Colon (tissue), 2 donors: ENCODE results near the gene MYO9A.

Source experiments
- FAIRE-seq: peaks from 2 replicates; lab custom pipeline; 2012; peaks lifted over from hg19 to GRCh38; lab: Jason Lieb, UNC
- donor health status: control.
- donor health status: control.

Gene MYO9A, protein sequence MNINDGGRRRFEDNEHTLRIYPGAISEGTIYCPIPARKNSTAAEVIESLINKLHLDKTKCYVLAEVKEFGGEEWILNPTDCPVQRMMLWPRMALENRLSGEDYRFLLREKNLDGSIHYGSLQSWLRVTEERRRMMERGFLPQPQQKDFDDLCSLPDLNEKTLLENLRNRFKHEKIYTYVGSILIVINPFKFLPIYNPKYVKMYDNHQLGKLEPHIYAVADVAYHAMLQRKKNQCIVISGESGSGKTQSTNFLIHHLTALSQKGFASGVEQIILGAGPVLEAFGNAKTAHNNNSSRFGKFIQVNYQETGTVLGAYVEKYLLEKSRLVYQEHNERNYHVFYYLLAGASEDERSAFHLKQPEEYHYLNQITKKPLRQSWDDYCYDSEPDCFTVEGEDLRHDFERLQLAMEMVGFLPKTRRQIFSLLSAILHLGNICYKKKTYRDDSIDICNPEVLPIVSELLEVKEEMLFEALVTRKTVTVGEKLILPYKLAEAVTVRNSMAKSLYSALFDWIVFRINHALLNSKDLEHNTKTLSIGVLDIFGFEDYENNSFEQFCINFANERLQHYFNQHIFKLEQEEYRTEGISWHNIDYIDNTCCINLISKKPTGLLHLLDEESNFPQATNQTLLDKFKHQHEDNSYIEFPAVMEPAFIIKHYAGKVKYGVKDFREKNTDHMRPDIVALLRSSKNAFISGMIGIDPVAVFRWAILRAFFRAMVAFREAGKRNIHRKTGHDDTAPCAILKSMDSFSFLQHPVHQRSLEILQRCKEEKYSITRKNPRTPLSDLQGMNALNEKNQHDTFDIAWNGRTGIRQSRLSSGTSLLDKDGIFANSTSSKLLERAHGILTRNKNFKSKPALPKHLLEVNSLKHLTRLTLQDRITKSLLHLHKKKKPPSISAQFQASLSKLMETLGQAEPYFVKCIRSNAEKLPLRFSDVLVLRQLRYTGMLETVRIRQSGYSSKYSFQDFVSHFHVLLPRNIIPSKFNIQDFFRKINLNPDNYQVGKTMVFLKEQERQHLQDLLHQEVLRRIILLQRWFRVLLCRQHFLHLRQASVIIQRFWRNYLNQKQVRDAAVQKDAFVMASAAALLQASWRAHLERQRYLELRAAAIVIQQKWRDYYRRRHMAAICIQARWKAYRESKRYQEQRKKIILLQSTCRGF (N-terminal part only)

DNA sequence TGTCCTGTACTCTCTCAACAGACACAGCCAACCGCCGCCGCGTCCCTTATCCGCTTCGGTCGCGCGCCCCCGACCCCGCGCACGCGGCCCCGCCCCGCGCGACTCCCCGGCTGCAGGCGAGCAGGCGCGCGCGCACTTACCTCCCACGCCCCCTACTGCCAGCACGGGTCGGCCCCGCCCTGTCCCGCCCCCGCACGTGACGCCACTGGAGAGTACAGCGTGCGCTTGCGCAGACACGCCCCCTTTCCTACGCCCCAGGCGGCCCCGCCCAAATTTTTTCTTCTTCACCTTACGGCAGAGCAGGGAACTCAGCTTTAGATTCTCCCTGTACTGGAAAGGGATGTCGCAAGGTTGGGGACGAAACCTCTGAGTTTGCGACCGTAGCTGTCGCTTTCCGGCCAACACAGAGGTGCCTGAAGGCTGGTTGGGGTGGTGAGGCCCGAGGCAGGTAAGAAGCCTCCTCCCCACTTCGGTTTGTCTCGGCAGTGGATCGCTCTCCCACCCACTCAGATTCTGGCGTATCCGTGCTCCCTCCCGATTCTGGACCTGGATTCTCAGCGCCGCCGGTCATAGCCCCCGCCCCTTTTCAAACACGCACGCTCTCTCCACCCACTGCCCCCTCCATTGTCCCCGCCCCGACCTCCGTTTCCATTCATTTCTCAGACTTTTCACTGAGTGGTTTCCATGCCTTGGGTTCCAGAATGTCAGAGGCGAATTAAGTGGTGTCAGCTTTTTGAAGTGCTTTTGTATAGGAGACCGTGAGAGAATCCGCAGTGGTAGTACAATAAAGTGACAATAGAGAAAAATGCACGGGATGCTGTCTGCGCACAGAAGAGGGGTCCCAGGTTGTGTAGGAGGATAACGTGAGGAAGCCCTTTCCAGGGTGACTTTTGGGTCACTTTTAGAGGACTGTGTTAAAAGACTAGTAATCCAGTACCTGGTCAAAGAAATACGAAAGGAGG is at the start of gene MYO9A, which contains the start of gene SENP8:
Gene MYO9A, minus strand, starts transcription at position 134 of the 962 bp plus-strand sequence. CDS start 71,587 bp downstream, outside the sequence.
Gene SENP8, plus strand, starts transcription at position 387 of the 962 bp plus-strand sequence. CDS start 21,221 bp downstream, outside the sequence.
- no peak for FAIRE-seq

DNA sequence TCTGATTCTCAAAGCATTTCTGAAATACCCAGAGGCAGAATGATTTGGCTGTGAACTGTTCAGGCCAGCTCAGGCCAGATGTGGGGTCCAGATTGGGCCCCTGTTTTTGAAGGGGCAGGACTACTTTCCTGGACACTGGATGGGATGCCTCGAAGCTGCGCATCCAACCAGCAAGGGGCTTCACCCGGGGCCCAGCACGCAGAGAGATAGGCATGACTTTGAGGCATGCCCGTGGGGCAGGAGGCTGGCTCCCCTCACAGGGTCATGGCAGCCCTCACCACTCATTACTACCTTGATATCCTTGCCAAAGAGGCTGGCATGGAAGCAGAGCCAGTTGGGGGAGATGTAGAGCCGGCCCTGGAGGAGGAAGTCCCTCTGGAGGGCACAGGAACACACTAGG is 49.5 kb upstream of the MYO9A start:
- no peak for FAIRE-seq

DNA sequence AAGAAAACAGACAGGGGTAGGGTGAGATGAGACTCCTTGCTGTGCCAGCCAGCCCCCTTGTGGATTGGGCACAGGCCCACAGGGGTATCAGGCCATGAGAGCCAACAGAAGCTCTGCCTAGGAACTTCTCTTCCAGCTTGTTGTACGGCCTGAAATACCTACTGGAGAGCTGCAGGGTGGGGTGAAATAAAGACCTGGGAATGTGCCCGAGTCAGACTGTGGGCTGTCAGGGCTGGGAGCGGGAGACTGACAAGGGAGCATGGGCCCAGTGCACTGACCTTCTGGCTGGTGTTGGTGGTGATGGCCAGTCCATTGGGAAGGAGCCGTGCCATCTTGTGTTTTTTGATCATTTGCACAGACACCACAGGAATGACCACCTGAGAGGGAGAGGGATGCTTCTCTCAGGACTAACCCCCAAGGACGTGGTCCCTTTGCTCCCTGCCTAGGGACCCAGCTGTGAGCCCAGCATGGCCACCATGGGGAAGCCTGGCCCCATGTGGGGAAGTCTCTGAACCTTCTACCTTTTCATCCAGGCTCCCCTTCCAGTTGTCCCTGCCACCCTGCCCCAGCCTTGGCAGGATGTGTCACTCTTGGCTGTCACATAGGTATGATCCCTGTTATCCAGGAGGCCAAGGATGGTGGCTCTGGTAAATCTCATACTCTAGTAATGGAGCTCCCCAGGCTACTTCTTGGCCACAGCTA is 48.9 kb upstream of the MYO9A start:
- no peak for FAIRE-seq

DNA sequence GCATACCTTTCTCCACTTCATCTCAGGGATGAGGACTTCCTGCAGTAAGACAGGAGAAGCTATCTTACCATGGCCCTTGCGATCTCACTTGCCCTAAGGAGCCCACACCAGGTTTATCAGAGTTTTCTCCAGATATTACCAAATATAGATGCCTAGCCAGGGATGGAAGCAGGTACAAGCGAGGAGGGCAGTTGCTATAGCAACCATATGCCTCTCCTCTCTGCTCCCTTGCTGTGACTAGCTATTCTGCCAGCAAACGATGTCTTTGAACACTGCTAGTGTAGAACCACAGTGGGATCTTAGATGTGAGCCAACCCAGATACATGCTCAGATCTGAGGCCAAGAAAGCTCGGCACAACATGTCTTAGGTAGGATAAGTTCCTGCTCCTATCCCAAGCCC is 45.8 kb upstream of the MYO9A start:
- FAIRE-seq, result no peak

DNA sequence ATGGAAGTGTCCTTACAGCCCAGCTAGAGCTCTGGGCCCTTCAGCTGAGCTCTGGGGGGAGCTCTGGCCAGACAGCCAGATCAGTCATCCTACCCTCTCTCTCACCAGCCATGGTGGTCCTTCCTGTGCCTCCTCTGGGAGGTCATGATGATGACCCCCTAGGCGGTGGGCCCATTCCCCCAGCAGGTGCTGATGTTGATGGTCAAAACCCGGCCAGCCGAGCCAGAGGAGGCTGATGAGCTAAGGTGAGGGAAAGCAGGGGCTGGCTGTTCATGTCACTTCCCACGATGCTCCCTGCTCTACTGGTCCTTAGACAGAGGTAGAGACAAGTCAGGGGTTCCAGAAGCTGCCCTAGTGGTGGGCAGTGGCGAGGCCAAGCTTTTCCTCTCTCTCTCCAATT is 44.6 kb upstream of the MYO9A start:
- FAIRE-seq, result no peak

DNA sequence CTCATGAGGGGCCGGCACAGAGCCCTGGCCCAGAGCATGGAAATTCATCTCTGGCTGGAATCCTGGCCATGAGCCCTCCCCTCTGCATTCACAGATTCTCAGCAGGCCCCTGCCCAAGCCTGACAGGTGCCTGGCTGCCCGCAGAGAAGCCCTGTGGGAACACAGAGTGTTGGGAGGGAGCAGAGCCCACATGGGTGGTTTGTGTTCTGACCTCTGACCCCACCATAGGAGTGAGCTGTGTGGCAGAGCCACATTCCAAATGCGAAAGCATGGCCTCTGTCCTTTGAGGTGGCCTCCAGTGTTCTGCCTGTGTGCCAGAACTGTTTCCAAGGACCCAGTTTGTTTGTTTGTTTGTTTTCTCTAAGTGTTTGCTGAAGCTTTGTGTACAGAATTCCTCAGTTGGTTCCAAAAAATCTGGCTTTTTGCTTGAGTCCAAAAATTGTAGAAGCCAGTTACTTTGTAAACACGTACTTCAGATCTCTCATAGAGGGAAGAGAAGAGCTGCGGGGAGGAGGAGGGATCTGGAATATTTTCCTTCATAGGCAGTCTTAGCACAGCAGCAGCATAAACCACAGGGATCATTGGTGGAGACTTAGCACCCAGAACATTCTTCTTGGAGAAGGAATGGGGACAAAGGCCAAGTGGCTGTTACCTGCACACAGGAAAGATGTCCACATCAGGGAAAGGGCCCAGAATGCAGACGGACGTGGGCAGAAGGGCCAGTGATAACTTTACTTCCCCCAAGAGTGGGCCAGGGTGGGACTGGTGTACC is 43.6 kb upstream of the MYO9A start:
- no peak for FAIRE-seq

DNA sequence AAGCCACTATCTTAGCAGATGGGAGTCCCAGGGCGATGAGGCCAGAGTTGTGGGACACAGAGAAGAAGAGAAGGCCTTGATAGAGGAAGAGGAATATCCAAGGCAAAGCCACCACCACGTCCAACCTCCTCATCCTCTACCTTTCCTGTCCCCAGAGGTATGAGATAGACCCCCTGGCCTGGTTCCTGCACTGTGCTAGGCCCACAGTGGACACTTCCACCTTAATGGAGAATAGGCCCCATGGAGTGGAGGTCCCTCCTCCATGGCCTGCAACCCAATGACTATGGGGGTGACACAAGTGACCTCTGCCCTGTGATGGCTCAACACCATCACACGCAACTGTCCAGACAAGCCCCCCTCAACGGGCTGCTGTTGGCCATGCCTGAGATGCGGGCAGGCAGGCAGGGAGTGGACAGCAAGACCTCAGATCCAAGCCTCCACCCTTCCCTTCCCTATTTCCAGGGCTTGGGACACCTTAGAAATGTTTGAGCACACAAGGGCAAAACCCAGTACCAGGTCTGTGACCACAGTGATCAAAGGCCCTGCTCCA is 42.8 kb upstream of the MYO9A start:
- FAIRE-seq, result no peak

DNA sequence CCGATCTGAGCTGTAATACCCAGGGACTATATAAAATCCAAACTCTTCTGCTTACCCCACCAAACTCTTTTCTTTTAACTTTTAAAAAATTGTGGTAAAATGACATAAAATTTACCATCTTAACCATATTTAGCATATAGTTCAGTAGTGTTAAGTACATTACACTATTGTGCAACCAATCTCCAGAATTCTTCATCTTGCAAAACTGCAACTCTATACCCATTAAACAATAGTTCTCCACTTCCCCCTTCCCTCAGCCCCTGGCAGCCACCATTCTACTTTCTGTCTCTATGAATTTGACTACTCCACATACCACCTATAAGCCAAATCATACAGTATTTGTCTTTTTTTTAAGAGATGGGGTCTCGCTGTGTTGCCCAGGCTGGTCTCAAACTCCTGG is 39.0 kb upstream of the MYO9A start:
- FAIRE-seq, result no peak

DNA sequence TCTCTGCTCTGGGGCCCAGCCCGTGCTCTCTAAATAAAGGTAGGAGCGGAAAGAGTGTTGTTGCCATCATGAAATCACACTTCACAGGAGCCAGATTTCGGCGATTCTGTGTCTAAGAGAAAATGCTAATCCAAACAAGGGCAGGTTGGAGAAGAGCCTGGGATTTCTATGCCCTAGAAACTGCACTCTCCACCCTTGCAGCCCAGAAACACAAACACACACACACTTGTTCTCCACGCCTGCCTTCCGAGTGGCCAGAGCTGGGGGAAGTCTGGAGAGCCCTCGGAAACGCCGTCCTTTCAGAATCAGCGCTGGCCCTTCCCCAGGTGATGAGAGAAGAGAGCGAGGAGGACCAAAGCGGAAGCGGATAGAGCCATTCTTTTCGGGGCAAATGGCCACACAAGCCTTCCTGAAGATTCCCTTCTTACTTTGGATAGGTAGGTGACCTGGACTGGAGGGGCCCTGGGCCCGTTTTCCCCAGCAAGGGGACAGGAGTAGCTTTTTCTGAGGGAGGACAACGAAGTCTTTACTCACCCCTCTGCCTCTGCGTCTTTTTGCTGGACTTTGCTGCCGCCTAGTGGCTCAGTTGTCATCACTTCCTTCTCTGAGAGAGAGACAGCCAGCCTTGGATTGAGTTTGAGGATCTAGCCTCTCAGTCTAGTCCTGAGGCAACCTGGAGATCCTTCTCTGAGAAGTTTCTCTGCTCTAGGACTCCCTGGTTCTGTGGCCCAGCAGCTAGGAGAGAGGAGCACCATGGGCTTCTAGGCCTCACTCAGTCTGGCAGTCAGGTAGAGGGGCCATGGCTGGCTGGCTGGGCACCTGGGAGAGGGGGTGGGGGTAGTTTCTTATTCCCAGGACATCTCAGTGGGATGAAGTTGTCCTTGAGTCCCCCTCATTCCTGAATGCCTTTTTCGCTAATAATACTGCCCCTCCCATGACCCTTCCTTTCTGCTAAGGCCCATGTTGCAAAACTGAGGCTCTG is 38.0 kb upstream of the MYO9A start:
- FAIRE-seq, result no peak

DNA sequence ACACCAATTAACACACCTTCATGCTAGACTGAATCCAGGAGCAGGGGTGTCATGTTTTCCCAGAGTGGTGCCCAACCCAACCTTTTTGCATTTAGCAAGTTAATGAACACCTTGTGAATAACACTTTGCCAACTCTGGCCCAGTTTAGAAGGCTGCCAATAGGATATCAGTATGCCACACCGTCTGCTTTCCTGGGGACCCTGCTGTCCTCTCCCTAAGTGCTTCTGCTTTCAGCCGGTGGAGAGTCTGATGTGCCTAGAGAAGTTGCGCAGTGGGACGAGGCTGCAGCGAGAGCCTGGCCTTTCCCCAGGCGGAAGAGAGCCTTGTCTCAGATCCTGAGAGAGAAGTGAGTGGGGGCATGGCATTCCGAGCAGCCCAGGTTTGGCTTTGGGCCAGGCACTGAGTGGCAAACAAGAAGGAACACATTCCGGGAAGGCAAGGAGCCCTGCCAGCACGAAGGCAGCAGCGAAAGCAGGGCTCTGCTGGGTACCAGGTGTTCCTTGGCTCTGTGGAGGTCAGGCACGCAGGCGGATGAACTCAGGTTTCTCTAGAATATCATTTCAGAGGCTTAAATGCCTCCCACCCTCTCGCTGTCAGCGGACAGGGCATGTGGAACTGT is 37.2 kb upstream of the MYO9A start:
- FAIRE-seq, result no peak

DNA sequence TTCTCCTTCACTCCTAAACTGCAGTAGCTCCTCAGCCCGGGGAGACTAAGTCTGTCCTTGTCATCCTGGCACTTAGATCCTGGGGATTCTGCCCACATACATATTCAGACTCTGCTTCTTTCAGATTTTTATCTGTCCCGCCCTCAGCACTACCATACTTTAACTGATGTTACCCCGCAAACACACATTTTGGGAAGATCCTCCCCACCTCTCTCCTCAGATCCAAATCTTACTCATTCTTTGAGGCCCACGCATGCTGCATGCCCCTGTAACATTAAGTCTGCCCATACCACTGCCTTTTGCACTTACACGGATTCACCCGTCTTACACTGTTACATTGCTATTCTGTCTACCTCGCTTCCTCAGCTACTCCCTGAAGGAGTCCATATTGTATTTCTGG is 36.4 kb upstream of the MYO9A start:
- FAIRE-seq, result no peak

DNA sequence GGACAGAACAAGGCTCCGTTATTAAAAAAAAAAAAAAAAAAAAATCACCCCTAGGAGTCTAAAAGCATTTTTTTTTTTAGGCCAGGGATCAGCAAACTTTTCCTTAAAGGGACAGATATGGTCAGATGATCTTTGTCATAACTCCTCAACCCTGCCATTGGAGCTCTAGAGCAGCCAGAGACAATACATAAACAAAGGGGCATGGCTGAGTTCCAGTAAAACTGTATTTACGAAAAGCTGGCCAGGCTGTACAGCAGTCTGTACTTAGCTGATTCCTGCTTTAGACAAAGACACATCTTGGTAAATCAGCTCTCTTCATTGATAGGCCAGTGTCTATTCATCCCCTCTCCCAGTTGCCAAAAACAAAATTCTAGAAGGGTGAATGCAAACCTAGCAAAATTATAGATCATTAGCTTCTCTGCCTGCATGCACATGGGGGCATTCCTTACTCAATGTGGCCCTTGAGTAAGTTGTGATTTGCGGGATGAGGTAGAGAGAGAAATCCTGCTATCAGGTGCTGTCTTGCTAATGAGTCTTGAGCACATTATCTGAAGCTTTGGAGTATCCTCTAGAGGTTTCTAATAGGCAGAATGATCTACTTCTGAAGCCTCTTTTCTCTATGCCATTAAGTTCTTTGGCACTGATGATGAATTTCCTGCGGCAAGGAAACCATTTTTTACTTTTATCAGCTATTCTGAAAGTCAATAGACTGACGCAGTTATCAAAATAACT is 35.5 kb upstream of the MYO9A start:
- FAIRE-seq, result no peak

DNA sequence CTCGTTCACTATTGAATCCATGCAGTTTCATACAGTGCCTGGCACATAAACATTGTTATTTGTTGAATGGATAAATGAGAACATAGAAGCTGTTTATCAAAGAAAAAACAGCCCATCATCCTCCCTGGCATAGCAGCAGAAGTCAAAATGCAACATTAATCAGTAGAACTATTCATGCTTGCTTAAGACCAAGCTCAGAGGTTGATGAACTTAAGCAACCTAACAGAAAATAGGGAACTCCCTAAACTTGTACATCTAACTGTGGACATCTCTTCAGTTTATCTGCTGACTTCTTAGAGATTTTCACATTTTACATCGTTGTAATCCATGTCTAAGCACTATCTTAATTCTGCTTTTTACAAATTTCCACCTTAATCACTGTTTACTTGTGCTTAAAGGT is 29.5 kb upstream of the MYO9A start:
- FAIRE-seq, result no peak

DNA sequence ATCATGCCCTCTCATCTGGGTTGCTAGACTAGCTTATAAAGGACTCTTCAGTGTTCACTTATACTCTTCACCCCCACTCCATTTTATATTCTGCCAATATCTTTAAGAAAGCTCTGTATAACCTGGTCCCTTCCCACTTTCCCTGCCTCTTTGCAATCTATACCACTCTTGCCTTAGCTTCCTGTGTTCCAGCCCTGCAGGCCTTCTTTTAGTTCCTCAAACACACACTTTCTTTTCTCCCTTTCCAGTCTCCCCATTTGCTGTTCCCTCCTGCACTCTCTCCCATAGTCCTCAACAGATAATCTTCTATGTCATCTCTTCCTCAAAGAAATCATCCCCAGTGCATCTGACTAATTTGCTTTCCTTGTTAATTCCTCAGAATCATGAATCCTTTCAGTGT is 29.0 kb upstream of the MYO9A start:
- no peak for FAIRE-seq

DNA sequence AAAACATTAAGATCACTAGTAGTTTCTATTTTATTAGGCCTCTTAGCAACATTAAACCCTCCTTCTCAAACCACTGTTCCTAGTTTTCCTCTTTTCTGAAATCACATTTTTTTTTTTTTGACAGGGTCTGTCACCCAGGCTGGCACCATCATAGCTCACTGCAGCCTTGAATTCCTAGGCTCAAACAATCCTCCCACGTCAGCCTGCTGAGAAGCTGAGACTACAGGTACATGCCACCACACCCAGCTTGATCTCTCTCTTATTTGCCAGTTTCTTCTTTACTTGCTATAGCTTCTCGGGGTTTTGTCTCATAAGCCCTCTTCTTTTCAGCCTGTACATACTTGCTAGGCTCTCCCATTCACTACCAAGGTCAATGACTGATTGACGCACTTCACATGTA is 28.3 kb upstream of the MYO9A start:
- FAIRE-seq, result no peak

DNA sequence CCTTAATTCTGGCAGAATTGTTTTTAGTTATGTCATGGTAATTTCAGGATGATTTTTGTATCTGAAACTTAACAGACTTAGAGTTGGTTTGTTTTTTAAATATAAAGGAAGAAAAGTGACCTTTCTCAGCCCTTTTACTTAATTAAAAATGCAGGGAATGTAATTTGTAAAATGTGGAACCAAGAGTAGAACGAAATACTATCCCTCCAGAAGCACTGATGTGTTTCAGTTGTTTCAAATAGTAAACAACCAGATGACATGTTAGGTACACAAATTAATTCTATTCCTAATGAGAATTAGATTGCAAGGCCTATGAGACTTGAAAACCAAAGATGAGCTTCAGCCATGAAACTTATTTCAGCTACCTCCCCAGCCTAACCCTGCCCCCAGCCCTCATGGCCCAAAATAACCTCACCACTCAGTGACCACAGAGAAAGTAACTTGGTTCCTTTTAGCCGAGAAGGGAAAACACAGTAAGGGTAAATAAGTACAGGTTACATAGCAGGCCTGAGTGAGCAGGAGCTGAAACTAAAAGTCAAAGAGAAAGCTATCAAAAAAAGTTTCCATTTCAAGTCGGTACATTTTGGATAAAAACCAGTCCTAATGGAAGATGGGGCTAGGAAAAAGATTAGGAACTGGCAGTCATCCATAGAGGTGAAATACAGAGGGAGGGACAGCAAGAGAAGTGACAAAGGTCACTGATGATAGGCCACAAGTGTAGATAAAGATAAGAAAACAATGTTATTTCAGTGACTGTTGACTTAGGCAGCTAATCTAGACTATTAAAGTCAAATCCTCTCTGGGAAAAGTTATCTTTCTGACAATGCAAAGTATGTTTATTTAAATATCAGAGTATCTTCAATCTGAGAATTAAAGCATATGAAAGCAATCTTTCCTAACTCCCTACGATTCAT is 23.5 kb upstream of the MYO9A start:
- FAIRE-seq, result no peak
